ENCODE measurements around the gene C17orf75.

The C17orf75 gene

GRCh38 chr17:32278815-32279214 lies 63.2 kb downstream of the C17orf75 start:
- DNase-seq (ENCODE audit: low read depth, low spot score), result no peak
